HEK293 (cell line): Measurements from ENCODE around the gene DENND5A.

Experiments used
- CTCF ChIA-PET: fragments of 350-600 bp; formaldehyde crosslinking; extraction: SDS; loops from one replicate; lab custom pipeline; 2021; ENCODE audit warnings: antibody characterized with exemption; lab: Yijun Ruan, JAX
- POLR2A ChIA-PET: fragments of 300-600 bp; formaldehyde crosslinking; extraction: SDS; loops from one replicate; lab custom pipeline; 2020; ENCODE audit warnings: antibody characterized with exemption, inconsistent platforms; lab: Yijun Ruan, JAX
- H3K27ac ChIP-seq: fragments of 200-500 bp; sonication (Bioruptor generic); 2 replicates; pipeline ENCODE4 v1.5.1; 2014; ENCODE audit warnings: low read depth, low read length, control low read depth, inconsistent platforms; ENCODE audit errors: extremely low read depth
- H3K36me3 ChIP-seq, 2 experiments: fragments of 200-500 bp in 1 of 2; sonication (Bioruptor generic) in 1 of 2; 1 replicate in 1 of 2; 2 replicates in 1 of 2; pipeline ENCODE4 v1.5.1; 2014 to 2017; ENCODE audit warnings: inconsistent platforms in 2 of 2, low read length in 2 of 2; ENCODE audit not compliant: control insufficient read depth in 2 of 2, insufficient read depth in 1 of 2
- H3K4me1 ChIP-seq: fragments of 200-500 bp; sonication (Bioruptor generic); 2 replicates; pipeline ENCODE4 v1.5.1; 2014; ENCODE audit warnings: mild to moderate bottlenecking, low read length, inconsistent platforms; ENCODE audit not compliant: control insufficient read depth, insufficient read depth
- H3K4me3 ChIP-seq: 2 replicates; pipeline ENCODE4 v1.5.1; 2011; ENCODE audit warnings: low read depth, mild to moderate bottlenecking, control low read depth, low read length, moderate library complexity
- H3K9me3 ChIP-seq: fragments of 200-500 bp; sonication (Bioruptor generic); 2 replicates; pipeline ENCODE4 v1.5.1; 2014; ENCODE audit warnings: low read depth, low read length, inconsistent platforms; ENCODE audit not compliant: control insufficient read depth, insufficient read depth
- EGR2 ChIP-seq: fragments of 450-650 bp; formaldehyde crosslinking; IDR thresholded peaks from 2 replicates; pipeline ENCODE4 v1.5.1; 2016; ENCODE audit warnings: low read depth, missing biosample characterization, missing genetic modification characterization
- ELK4 ChIP-seq: IDR thresholded peaks from 2 replicates; pipeline ENCODE4 v1.6.1; 2011; ENCODE audit warnings: mild to moderate bottlenecking, low read depth, low read length, borderline replicate concordance
- GLI2 ChIP-seq: fragments of 450-650 bp; formaldehyde crosslinking; IDR thresholded peaks from 2 replicates; pipeline ENCODE4; 2017; ENCODE audit warnings: missing biosample characterization, missing genetic modification characterization, low read depth, borderline replicate concordance
- GLIS1 ChIP-seq: fragments of 450-650 bp; formaldehyde crosslinking; IDR thresholded peaks from 2 replicates; pipeline ENCODE4 v1.5.1; 2016; ENCODE audit warnings: missing biosample characterization, missing genetic modification characterization
- HOXD13 ChIP-seq: sonication (generic); formaldehyde crosslinking; IDR thresholded peaks from 2 replicates; pipeline ENCODE4 v1.8.0; 2022; ENCODE audit warnings: missing genetic modification reagents, borderline replicate concordance
- KLF1 ChIP-seq: fragments of 450-650 bp; formaldehyde crosslinking; IDR thresholded peaks from 2 replicates; pipeline ENCODE4 v1.5.1; 2016; ENCODE audit warnings: missing biosample characterization, missing genetic modification characterization
- OSR2 ChIP-seq: fragments of 450-650 bp; formaldehyde crosslinking; IDR thresholded peaks from 2 replicates; pipeline ENCODE4 v1.5.1; 2016; ENCODE audit warnings: missing biosample characterization, missing genetic modification characterization
- SCRT2 ChIP-seq: fragments of 450-650 bp; formaldehyde crosslinking; IDR thresholded peaks from 2 replicates; pipeline ENCODE4 v1.5.1; 2016; ENCODE audit warnings: missing biosample characterization, missing genetic modification characterization
- ZBTB49 ChIP-seq: fragments of 450-650 bp; formaldehyde crosslinking; IDR thresholded peaks from 2 replicates; pipeline ENCODE4 v1.5.1; 2016; ENCODE audit warnings: missing biosample characterization, missing genetic modification characterization, low read depth
- ZBTB7A ChIP-seq: fragments of 450-650 bp; formaldehyde crosslinking; IDR thresholded peaks from 2 replicates; pipeline ENCODE4 v1.5.1; 2016; ENCODE audit warnings: low read depth, missing biosample characterization, missing genetic modification characterization
- ZIC2 ChIP-seq: fragments of 450-650 bp; formaldehyde crosslinking; IDR thresholded peaks from 2 replicates; pipeline ENCODE4 v1.5.1; 2016; ENCODE audit warnings: missing biosample characterization, missing genetic modification characterization
- ZNF202 ChIP-seq: fragments of 450-650 bp; formaldehyde crosslinking; IDR thresholded peaks from 2 replicates; pipeline ENCODE4 v1.5.1; 2016; ENCODE audit warnings: missing biosample characterization, missing genetic modification characterization, borderline replicate concordance
- ZNF24 ChIP-seq: fragments of 450-650 bp; formaldehyde crosslinking; IDR thresholded peaks from 2 replicates; pipeline ENCODE4 v1.5.1; 2016; ENCODE audit warnings: missing biosample characterization, missing genetic modification characterization
- ZNF248 ChIP-seq: fragments of 450-650 bp; formaldehyde crosslinking; IDR thresholded peaks from 2 replicates; pipeline ENCODE4 v1.5.1; 2017; ENCODE audit warnings: missing biosample characterization, missing genetic modification characterization
- ZNF302 ChIP-seq: fragments of 450-650 bp; formaldehyde crosslinking; IDR thresholded peaks from 2 replicates; pipeline ENCODE4 v1.5.1; 2016; ENCODE audit warnings: missing biosample characterization, missing genetic modification characterization, low read depth
- ZNF335 ChIP-seq: fragments of 450-650 bp; formaldehyde crosslinking; conservative IDR thresholded peaks from 2 replicates; pipeline ENCODE4 v1.5.1; 2016; ENCODE audit warnings: missing biosample characterization, missing genetic modification characterization
- ZNF398 ChIP-seq: fragments of 450-650 bp; formaldehyde crosslinking; IDR thresholded peaks from 2 replicates; pipeline ENCODE4 v1.5.1; 2017; ENCODE audit warnings: missing biosample characterization, missing genetic modification characterization
- ZNF426 ChIP-seq: fragments of 450-650 bp; formaldehyde crosslinking; IDR thresholded peaks from 2 replicates; pipeline ENCODE4 v1.5.1; 2017; ENCODE audit warnings: missing biosample characterization, missing genetic modification characterization, mild to moderate bottlenecking, inconsistent platforms, moderate library complexity
- ZNF501 ChIP-seq: fragments of 450-650 bp; formaldehyde crosslinking; IDR thresholded peaks from 2 replicates; pipeline ENCODE4 v1.5.1; 2016; ENCODE audit warnings: missing biosample characterization, missing genetic modification characterization
- ZNF530 ChIP-seq: fragments of 450-650 bp; formaldehyde crosslinking; IDR thresholded peaks from 2 replicates; pipeline ENCODE4 v1.5.1; 2016; ENCODE audit warnings: low read depth, missing biosample characterization, missing genetic modification characterization
- ZNF596 ChIP-seq: fragments of 450-650 bp; IDR thresholded peaks from 2 replicates; pipeline ENCODE4 v1.5.0; 2018; ENCODE audit warnings: missing biosample characterization, mild to moderate bottlenecking, missing genetic modification characterization, moderate library complexity
- ZNF654 ChIP-seq: fragments of 450-650 bp; formaldehyde crosslinking; IDR thresholded peaks from 2 replicates; pipeline ENCODE4 v1.5.1; 2016; ENCODE audit warnings: low read depth, missing biosample characterization, missing genetic modification characterization
- ZNF664 ChIP-seq: fragments of 450-650 bp; formaldehyde crosslinking; IDR thresholded peaks from 2 replicates; pipeline ENCODE4 v1.5.1; 2016; ENCODE audit warnings: missing biosample characterization, missing genetic modification characterization
- ZNF777 ChIP-seq: fragments of 450-650 bp; formaldehyde crosslinking; IDR thresholded peaks from 2 replicates; pipeline ENCODE4 v1.5.1; 2017; ENCODE audit warnings: missing biosample characterization, missing genetic modification characterization, borderline replicate concordance
- TF ChIP-seq, protein P1 (sequence below): fragments of 450-650 bp; formaldehyde crosslinking; IDR thresholded peaks from 2 replicates; pipeline ENCODE4 v1.5.1; 2016; ENCODE audit warnings: missing biosample characterization, missing genetic modification characterization
- TF ChIP-seq, protein P2 (sequence below): fragments of 450-650 bp; formaldehyde crosslinking; IDR thresholded peaks from 2 replicates; pipeline ENCODE4 v1.5.1; 2016; ENCODE audit warnings: missing biosample characterization, missing genetic modification characterization, borderline replicate concordance
- TF ChIP-seq, protein P3 (sequence below): fragments of 450-650 bp; formaldehyde crosslinking; IDR thresholded peaks from 2 replicates; pipeline ENCODE4 v1.5.1; 2016; ENCODE audit warnings: missing biosample characterization, missing genetic modification characterization

The DENND5A gene

DNA sequence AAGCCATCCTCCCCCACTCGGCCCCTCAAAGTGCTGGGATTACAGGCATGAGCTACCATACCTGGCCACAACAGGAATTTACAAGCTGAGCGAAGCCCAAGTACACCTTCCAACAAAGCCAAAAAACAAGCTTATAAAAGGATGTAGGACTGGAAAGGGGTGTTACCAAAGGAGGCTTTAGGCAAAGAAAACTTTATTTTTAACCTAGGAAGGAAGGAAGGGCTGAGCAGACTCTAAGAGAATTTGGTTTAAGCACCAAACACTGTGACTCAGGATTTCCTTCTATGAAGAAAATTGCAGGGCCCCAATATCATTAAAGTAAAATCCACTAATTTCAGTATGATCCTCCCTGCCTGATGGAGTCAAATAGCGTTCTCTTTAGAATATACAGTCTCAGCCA is 12.1 kb downstream of the DENND5A start:
- Histone ChIP-seq H3K27ac (no peak overlapping the region), H3K4me1 (no peaks in the 10 kb centered on the region), H3K4me3 (no peak overlapping the region), H3K9me3 (no peaks in the 10 kb centered on the region), H3K36me3 (no peaks in the 10 kb centered on the region; a peak in 1 of 3 replicates)
- ChIA-PET CTCF (no interaction called here), POLR2A (interaction anchor here (0.6 to 1.5 kb wide), 2 partner anchors 10 to 132 kb away, joined by 3 to 6 read pairs; no protein-coding TSS in a partner anchor)
- no peak for TF ChIP-seq ZBTB7A
- no peak for TF ChIP-seq ZNF24 (tag by site-specific recombination)
- no peak for TF ChIP-seq ZNF335 (tag by site-specific recombination)
- TF ChIP-seq, protein P1, sequence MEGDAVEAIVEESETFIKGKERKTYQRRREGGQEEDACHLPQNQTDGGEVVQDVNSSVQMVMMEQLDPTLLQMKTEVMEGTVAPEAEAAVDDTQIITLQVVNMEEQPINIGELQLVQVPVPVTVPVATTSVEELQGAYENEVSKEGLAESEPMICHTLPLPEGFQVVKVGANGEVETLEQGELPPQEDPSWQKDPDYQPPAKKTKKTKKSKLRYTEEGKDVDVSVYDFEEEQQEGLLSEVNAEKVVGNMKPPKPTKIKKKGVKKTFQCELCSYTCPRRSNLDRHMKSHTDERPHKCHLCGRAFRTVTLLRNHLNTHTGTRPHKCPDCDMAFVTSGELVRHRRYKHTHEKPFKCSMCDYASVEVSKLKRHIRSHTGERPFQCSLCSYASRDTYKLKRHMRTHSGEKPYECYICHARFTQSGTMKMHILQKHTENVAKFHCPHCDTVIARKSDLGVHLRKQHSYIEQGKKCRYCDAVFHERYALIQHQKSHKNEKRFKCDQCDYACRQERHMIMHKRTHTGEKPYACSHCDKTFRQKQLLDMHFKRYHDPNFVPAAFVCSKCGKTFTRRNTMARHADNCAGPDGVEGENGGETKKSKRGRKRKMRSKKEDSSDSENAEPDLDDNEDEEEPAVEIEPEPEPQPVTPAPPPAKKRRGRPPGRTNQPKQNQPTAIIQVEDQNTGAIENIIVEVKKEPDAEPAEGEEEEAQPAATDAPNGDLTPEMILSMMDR: no peak
- no peak for TF ChIP-seq SCRT2
- TF ChIP-seq ZNF302 (tag by site-specific recombination): no peak
- TF ChIP-seq ZNF530 (tag by site-specific recombination): no peak
- TF ChIP-seq ZNF202 (tag by site-specific recombination): no peak
- TF ChIP-seq ZNF777 (tag by site-specific recombination): no peak
- TF ChIP-seq ZNF664 (tag by site-specific recombination): no peak
- TF ChIP-seq ZIC2 (tag by site-specific recombination): no peak
- no peak for TF ChIP-seq ZNF248
- no peak for TF ChIP-seq ZBTB49 (tag by site-specific recombination)
- TF ChIP-seq GLI2 (tag by site-specific recombination): no peak
- TF ChIP-seq KLF1 (tag by site-specific recombination): no peak
- no peak for TF ChIP-seq GLIS1
- TF ChIP-seq ZNF596: no peak
- TF ChIP-seq, protein P2, sequence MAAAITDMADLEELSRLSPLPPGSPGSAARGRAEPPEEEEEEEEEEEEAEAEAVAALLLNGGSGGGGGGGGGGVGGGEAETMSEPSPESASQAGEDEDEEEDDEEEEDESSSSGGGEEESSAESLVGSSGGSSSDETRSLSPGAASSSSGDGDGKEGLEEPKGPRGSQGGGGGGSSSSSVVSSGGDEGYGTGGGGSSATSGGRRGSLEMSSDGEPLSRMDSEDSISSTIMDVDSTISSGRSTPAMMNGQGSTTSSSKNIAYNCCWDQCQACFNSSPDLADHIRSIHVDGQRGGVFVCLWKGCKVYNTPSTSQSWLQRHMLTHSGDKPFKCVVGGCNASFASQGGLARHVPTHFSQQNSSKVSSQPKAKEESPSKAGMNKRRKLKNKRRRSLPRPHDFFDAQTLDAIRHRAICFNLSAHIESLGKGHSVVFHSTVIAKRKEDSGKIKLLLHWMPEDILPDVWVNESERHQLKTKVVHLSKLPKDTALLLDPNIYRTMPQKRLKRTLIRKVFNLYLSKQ: no peak

DNA sequence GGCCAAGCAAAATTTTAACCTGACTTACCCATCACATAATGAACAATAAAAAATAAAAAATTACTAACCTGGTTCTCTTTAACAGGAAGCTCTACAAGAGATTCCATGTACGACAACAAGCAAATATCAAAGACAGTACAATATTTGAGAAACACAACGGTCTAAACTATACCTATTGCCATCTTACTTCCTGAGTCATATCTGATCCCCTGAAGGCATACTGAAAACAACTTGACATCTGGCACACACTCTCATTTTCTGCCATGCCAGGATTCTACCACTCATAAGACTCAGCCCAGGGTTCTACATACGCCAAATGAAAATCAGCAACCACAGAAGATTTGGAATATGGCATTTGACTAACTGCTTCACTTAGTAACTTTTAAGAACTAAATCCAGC is 13.8 kb downstream of the DENND5A start:
- no peak overlapping the region for H3K27ac ChIP-seq
- no peak for TF ChIP-seq HOXD13 (CRISPR knock-in tag)
- TF ChIP-seq ZNF654: no peak
- no peak for TF ChIP-seq ZNF398 (tag by site-specific recombination)
- no peak for TF ChIP-seq ZNF777 (tag by site-specific recombination)
- TF ChIP-seq EGR2 (tag by site-specific recombination): no peak
- TF ChIP-seq, protein P3, sequence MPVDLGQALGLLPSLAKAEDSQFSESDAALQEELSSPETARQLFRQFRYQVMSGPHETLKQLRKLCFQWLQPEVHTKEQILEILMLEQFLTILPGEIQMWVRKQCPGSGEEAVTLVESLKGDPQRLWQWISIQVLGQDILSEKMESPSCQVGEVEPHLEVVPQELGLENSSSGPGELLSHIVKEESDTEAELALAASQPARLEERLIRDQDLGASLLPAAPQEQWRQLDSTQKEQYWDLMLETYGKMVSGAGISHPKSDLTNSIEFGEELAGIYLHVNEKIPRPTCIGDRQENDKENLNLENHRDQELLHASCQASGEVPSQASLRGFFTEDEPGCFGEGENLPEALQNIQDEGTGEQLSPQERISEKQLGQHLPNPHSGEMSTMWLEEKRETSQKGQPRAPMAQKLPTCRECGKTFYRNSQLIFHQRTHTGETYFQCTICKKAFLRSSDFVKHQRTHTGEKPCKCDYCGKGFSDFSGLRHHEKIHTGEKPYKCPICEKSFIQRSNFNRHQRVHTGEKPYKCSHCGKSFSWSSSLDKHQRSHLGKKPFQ (tag by site-specific recombination): no peak
- TF ChIP-seq ELK4: no peak
- TF ChIP-seq OSR2 (tag by site-specific recombination): no peak
- TF ChIP-seq ZNF501 (tag by site-specific recombination): no peak
- no peak for TF ChIP-seq ZNF426
- TF ChIP-seq, all 188 proteins: peak for 0
- ChIA-PET POLR2A (no interaction called here), CTCF (interaction anchor here (0.6 kb wide), 1 partner anchor 13 kb away, joined by 4 read pairs; no protein-coding TSS in a partner anchor)
- Histone ChIP-seq H3K4me3 (no peak overlapping the region), H3K4me1 (no peaks in the 10 kb centered on the region), H3K36me3 (no peaks in the 10 kb centered on the region; a peak in 1 of 3 replicates), H3K9me3 (no peaks in the 10 kb centered on the region)
